A172 (cell line): ENCODE data around the gene MOCOS. TPM values are rescaled to one million over a fixed set of nuclear protein-coding genes. Genes with fewer than 3 reads are reported as not detected.
A peak's percentile ranks its signal among the peaks of the same experiment; 100 is the strongest.

Experiments
- DNase-seq: peaks from one replicate; pipeline ENCODE4 v3.0.0-alpha.2; 2015; ENCODE audit warnings: low spot score
- total RNA-seq: library from RNA; depleted of rRNA; stranded (reverse); fragments of >200 nt; shearing (Covaris generic); gene quantifications from 2 replicates; pipeline ENCODE4 v1.2.3, GENCODE V29; 2014

MOCOS gene
- total RNA-seq, 1 experiment from 2014 or later, result 3.9 TPM

GRCh38 chr18:36271153-36271552 lies 83.9 kb downstream of the MOCOS start:
- DNase-seq, result no peak

GRCh38 chr18:36273347-36273746 lies 86.0 kb downstream of the MOCOS start:
- DNase-seq, result no peak

GRCh38 chr18:36274083-36274715 lies 86.9 kb downstream of the MOCOS start:
- no peak for DNase-seq

- no peak for DNase-seq
Measured at GRCh38 chr18:36275561-36275960, 88.3 kb downstream of the MOCOS start.

- DNase-seq, result no peak
Measured at GRCh38 chr18:36279001-36279400, 91.7 kb downstream of the MOCOS start.

- no peak for DNase-seq
Measured at GRCh38 chr18:36281936-36282335, 94.6 kb downstream of the MOCOS start.

GRCh38 chr18:36283448-36283847 lies 96.2 kb downstream of the MOCOS start:
- DNase-seq, result no peak

GRCh38 chr18:36284268-36284667 lies 97.0 kb downstream of the MOCOS start:
- no peak for DNase-seq

GRCh38 chr18:36284671-36285295 lies 97.5 kb downstream of the MOCOS start:
- DNase-seq, result peak; percentile 51

- DNase-seq, result no peak
Measured at GRCh38 chr18:36287653-36288052, 100.4 kb downstream of the MOCOS start.

GRCh38 chr18:36288689-36289088 lies 101.4 kb downstream of the MOCOS start:
- no peak for DNase-seq

- DNase-seq, result no peak
Measured at GRCh38 chr18:36294031-36294430, 106.7 kb downstream of the MOCOS start.

GRCh38 chr18:36295214-36295613 lies 107.9 kb downstream of the MOCOS start:
- DNase-seq, result no peak

GRCh38 chr18:36295880-36296301 lies 108.6 kb downstream of the MOCOS start:
- no peak for DNase-seq

- DNase-seq, result peak; percentile 73
Measured at GRCh38 chr18:36296650-36297416, 109.5 kb downstream of the MOCOS start.

GRCh38 chr18:36297417-36298125 lies 110.3 kb downstream of the MOCOS start, which contains the start of gene FHOD3:
Gene FHOD3, plus strand, starts transcription at chr18:36297713. Its CDS starts 123 bp downstream, at chr18:36297836.
- DNase-seq, result peak; percentile 27

GRCh38 chr18:36298126-36298741 lies 110.9 kb downstream of the MOCOS start:
- no peak for DNase-seq

- DNase-seq, result no peak
Measured at GRCh38 chr18:36299015-36299414, 111.7 kb downstream of the MOCOS start.

GRCh38 chr18:36300211-36300610 lies 112.9 kb downstream of the MOCOS start:
- DNase-seq, result no peak

GRCh38 chr18:36301884-36302283 lies 114.6 kb downstream of the MOCOS start:
- DNase-seq, result no peak

- DNase-seq, result no peak
Measured at GRCh38 chr18:36302676-36303075, 115.4 kb downstream of the MOCOS start.
